Endothelial cell of umbilical vein (primary cell): Measurements from ENCODE around the gene SLC25A44. TPM values are rescaled to one million over a fixed set of nuclear protein-coding genes. Genes with fewer than 3 reads are reported as not detected.

Experiments
- BruUV-seq: library from RNA; stranded (reverse); fragments of 400-500 nt; replicated peaks from 2 replicates; lab custom pipeline; 2021; lab: Mats Ljungman, UMichigan
- CTCF ChIA-PET: fragments of 300-600, 350-600 bp; sonication (Branson Sonifier 250); formaldehyde crosslinking; loops from one replicate; lab custom pipeline; 2021; ENCODE audit warnings: antibody characterized with exemption, inconsistent platforms; lab: Charles Lee
- POLR2A ChIA-PET: fragments of 300-600, 350-600 bp; sonication (Branson Sonifier 250); formaldehyde crosslinking; loops from one replicate; lab custom pipeline; 2021; ENCODE audit warnings: antibody characterized with exemption, inconsistent platforms; lab: Charles Lee
- DNase-seq: peaks from one replicate; pipeline ENCODE4 v3.0.0-alpha.2; 2011; ENCODE audit warnings: low read depth, low spot score
- FAIRE-seq: peaks from 2 replicates; lab custom pipeline; 2011; peaks lifted over from hg19 to GRCh38; lab: Jason Lieb, UNC
- H2AFZ ChIP-seq: 2 replicates; pipeline ENCODE4 v1.6.0; 2012; ENCODE audit warnings: low read depth, low read length, control low read depth, inconsistent platforms
- H3K27ac ChIP-seq: 2 replicates; pipeline ENCODE4 v1.5.1; 2011; ENCODE audit warnings: low read depth, mild to moderate bottlenecking, control low read depth, low read length, moderate library complexity; ENCODE audit not compliant: insufficient read depth
- H3K27me3 ChIP-seq, 2 experiments: 2 replicates each; pipeline versions ENCODE4 v1.6.0 to v1.6.1; 2011; ENCODE audit warnings: low read length in 2 of 2, mixed read lengths in 1 of 2; ENCODE audit not compliant: control insufficient read depth in 2 of 2, insufficient read depth in 2 of 2
- H3K36me3 ChIP-seq, 2 experiments: 2 replicates in 1 of 2; 3 replicates in 1 of 2; pipeline ENCODE4 v1.5.1; 2011; ENCODE audit warnings: low read length in 2 of 2, mild to moderate bottlenecking in 1 of 2, moderate library complexity in 1 of 2; ENCODE audit not compliant: control insufficient read depth in 2 of 2, insufficient read depth in 2 of 2; ENCODE audit errors: extremely low read depth in 1 of 2
- H3K4me1 ChIP-seq: 3 replicates; pipeline ENCODE4 v1.5.1; 2011; ENCODE audit warnings: mild to moderate bottlenecking, low read length; ENCODE audit not compliant: control insufficient read depth, insufficient read depth; ENCODE audit errors: extremely low read depth
- H3K4me2 ChIP-seq: 2 replicates; pipeline ENCODE4 v1.6.1; 2011; ENCODE audit warnings: low read length, control low read depth, mixed read lengths; ENCODE audit not compliant: insufficient read depth
- H3K4me3 ChIP-seq, 3 experiments: fragments of 200-600 bp in 1 of 3; sonication (generic), shearing (Covaris generic) in 1 of 3; replicated peaks in 1 of 3; 2 replicates each; pipeline ENCODE4 v1.5.1; 2011 to 2016; ENCODE audit warnings: control low read depth in 3 of 3, low read length in 3 of 3, mild to moderate bottlenecking in 2 of 3, inconsistent platforms in 1 of 3, low read depth in 1 of 3, moderate library complexity in 1 of 3; ENCODE audit not compliant: insufficient read depth in 1 of 3
- H3K79me2 ChIP-seq: 2 replicates; pipeline ENCODE4 v1.6.0; 2012; ENCODE audit warnings: low read length, inconsistent platforms; ENCODE audit not compliant: control insufficient read depth, insufficient read depth
- H3K9ac ChIP-seq: replicated peaks from 2 replicates; pipeline ENCODE3; 2011; ENCODE audit warnings: low read length, control low read depth; ENCODE audit not compliant: insufficient read depth; ENCODE audit errors: extremely low read depth
- H3K9me1 ChIP-seq: replicated peaks from 3 replicates; pipeline ENCODE4 v1.6.0; 2011; ENCODE audit warnings: mild to moderate bottlenecking, low read length; ENCODE audit not compliant: control insufficient read depth, insufficient read depth; ENCODE audit errors: extremely low read depth
- H3K9me3 ChIP-seq: replicated peaks from 2 replicates; pipeline ENCODE4 v1.5.1; 2012; ENCODE audit warnings: low read length, inconsistent platforms; ENCODE audit not compliant: control insufficient read depth, insufficient read depth
- H4K20me1 ChIP-seq: replicated peaks from 2 replicates; pipeline ENCODE3; 2011; ENCODE audit warnings: mild to moderate bottlenecking, low read length; ENCODE audit not compliant: control insufficient read depth, insufficient read depth; ENCODE audit errors: extremely low read depth
- CTCF ChIP-seq, 2 donors: IDR thresholded peaks; 1 replicate in 1 of 2; 2 replicates in 1 of 2; pipeline ENCODE4 v1.5.1; 2011; ENCODE audit warnings: low read length in 2 of 2, mild to moderate bottlenecking in 2 of 2, moderate library complexity in 2 of 2, control low read depth in 1 of 2, inconsistent platforms in 1 of 2, low read depth in 1 of 2; ENCODE audit not compliant: insufficient read depth in 1 of 2; ENCODE audit errors: extremely low read depth in 1 of 2
- EZH2 ChIP-seq: IDR thresholded peaks from 2 replicates; pipeline ENCODE4 v1.6.1; 2012; ENCODE audit warnings: borderline replicate concordance, low read depth, mild to moderate bottlenecking, moderate library complexity, low read length, inconsistent platforms; ENCODE audit not compliant: severe bottlenecking
- FOS ChIP-seq: IDR thresholded peaks from 2 replicates; pipeline ENCODE4 v1.6.1; 2011; ENCODE audit warnings: mild to moderate bottlenecking, low read length, moderate library complexity, borderline replicate concordance; ENCODE audit not compliant: insufficient read depth
- GATA2 ChIP-seq: IDR thresholded peaks from 2 replicates; pipeline ENCODE4 v1.7.0; 2011; ENCODE audit warnings: low read depth, mild to moderate bottlenecking, moderate library complexity, mixed read lengths, low read length; ENCODE audit not compliant: insufficient read length, insufficient read depth
- JUN ChIP-seq: IDR thresholded peaks from 2 replicates; pipeline ENCODE4 v1.6.1; 2011; ENCODE audit warnings: borderline replicate concordance, low read depth; ENCODE audit not compliant: insufficient read length, insufficient read depth
- MAX ChIP-seq: IDR thresholded peaks from 2 replicates; pipeline ENCODE4 v1.6.1; 2011; ENCODE audit not compliant: insufficient read depth, insufficient read length
- MYC ChIP-seq: IDR thresholded peaks from one replicate; pipeline ENCODE4 v1.6.1; 2011; ENCODE audit warnings: mild to moderate bottlenecking, low read depth, low read length
- POLR2A ChIP-seq: IDR thresholded peaks from 2 replicates; pipeline ENCODE4 v1.6.1; 2012; ENCODE audit warnings: low read depth, mild to moderate bottlenecking, control low read depth, low read length
- POLR2AphosphoS5 ChIP-seq: IDR thresholded peaks from 2 replicates; pipeline ENCODE4 v1.6.1; 2012; ENCODE audit warnings: low read depth, mild to moderate bottlenecking, control low read depth, low read length, moderate library complexity; ENCODE audit not compliant: insufficient read depth
- dilution Hi-C: fragments of 300-500 bp; cut with MboI; formaldehyde crosslinking; loops from one replicate; pipeline ENCODE4 v1.15.0; 2019; ENCODE audit warnings: low sequenced_read_pairs; ENCODE audit not compliant: extremely low pct_ligation_motif_present
- intact Hi-C: fragments of 100-400 bp; cut with micrococcal nuclease; formaldehyde crosslinking; loops from one replicate; pipeline ENCODE4 v1.10.0; 2022
- polyA plus RNA-seq, 4 experiments: library from polyadenylated mRNA; depleted of rRNA in 3 of 4; stranded (reverse) in 3 of 4; unstranded in 1 of 4; fragments of >200 nt; gene quantifications; 2 replicates each; pipeline versions ENCODE4 v1.2.1 to v1.2.3, GENCODE V29; 2011 to 2012; ENCODE audit warnings: missing spikeins in 1 of 4
- total RNA-seq: library from RNA; stranded (reverse); gene quantifications from 2 replicates; pipeline ENCODE4 v1.2.3, GENCODE V29; 2021

Gene SLC25A44
- total and polyA plus RNA-seq, 2 donors (not counting 3 experiments of a cell fraction or from before 2014, with no cell fraction given): 24.0 to 30.6 TPM

GRCh38 chr1:156217871-156218270, 24.0 kb downstream of the SLC25A44 start:
- FAIRE-seq (no peak), DNase-seq (peak; percentile 77)
- H3K9me3 ChIP-seq: no peaks in the 10 kb centered on the region
- no peak overlapping the region for H2AFZ ChIP-seq
- H3K36me3 ChIP-seq: peaks cover 5% of the 10 kb centered on the region in 2 experiments
- no peaks in the 10 kb centered on the region for H4K20me1 ChIP-seq
- TF ChIP-seq POLR2A (no peak), MAX (no peak), GATA2 (peak; percentile 90), FOS (peak; percentile 61)
- H3K4me2 ChIP-seq: peak overlapping the region; percentile 80
- ChIA-PET POLR2A (interaction anchor here (0.7 kb wide), 1 partner anchor 14 kb away, joined by 3 read pairs; no protein-coding TSS in a partner anchor), CTCF (interaction anchor here (0.6 to 1.2 kb wide), 7 partner anchors 21 to 88 kb away, joined by 3 to 9 read pairs (median 3); partner anchors contain the start of gene SLC25A44)
- no TSS peak for BruUV-seq
- H3K27ac ChIP-seq: peak overlapping the region; percentile 75
- H3K9me1 ChIP-seq: no peaks in the 10 kb centered on the region
- H3K4me3 ChIP-seq: no peak overlapping the region
- intact Hi-C loops: no loop called here
- no peaks in the 10 kb centered on the region for H3K27me3 ChIP-seq
- H3K4me1 ChIP-seq: peaks cover 19% of the 10 kb centered on the region
- H3K79me2 ChIP-seq: peaks cover 19% of the 10 kb centered on the region
- dilution Hi-C loops: no loop called here
- peak overlapping the region; percentile 54 for H3K9ac ChIP-seq

GRCh38 chr1:156220226-156220625, 26.3 kb downstream of the SLC25A44 start:
- H3K27me3 ChIP-seq: no peaks in the 10 kb centered on the region
- no peaks in the 10 kb centered on the region for H3K9me3 ChIP-seq
- peaks cover 15% of the 10 kb centered on the region for H3K79me2 ChIP-seq
- intact Hi-C loops (no loop called here), dilution Hi-C loops (loop anchor here (10.0 kb wide), 1 partner anchor 85 kb away; no protein-coding TSS in a partner anchor)
- H3K9me1 ChIP-seq: no peaks in the 10 kb centered on the region
- BruUV-seq: no TSS peak
- POLR2A ChIA-PET: no interaction called here
- peaks cover 5 to 12% of the 10 kb centered on the region in 2 experiments for H3K36me3 ChIP-seq
- H2AFZ ChIP-seq: no peak overlapping the region
- H4K20me1 ChIP-seq: no peaks in the 10 kb centered on the region
- FAIRE-seq (no peak), DNase-seq (no peak)
- peaks cover 20% of the 10 kb centered on the region for H3K4me1 ChIP-seq
- H3K9ac ChIP-seq: no peak overlapping the region
- no peak overlapping the region for H3K4me3 ChIP-seq
- no peak overlapping the region for H3K27ac ChIP-seq
- CTCF ChIA-PET: interaction anchor here (1.5 kb wide), 1 partner anchor 75 kb away, joined by 4 read pairs; no protein-coding TSS in a partner anchor
- H3K4me2 ChIP-seq: no peak overlapping the region
- TF ChIP-seq CTCF (IDR thresholded peaks at IDR 0.05; ENCODE audit: extremely low read depth in 1 of 2, insufficient read depth in 1 of 2, low read depth in 1 of 2, low read length in 2 of 2) (no peak), JUN (no peak), GATA2 (no peak), MAX (no peak), EZH2 (no peak), POLR2AphosphoS5 (no peak), MYC (no peak), FOS (no peak), POLR2A (no peak)
